GM13977 (cell line): ENCODE results near the gene INSIG1.

Source experiments
- DNase-seq: peaks from one replicate; pipeline ENCODE4 v3.0.0; 2012; ENCODE audit warnings: low spot score
- CTCF ChIP-seq: IDR thresholded peaks from 2 replicates; pipeline ENCODE4 v1.5.1; 2012; ENCODE audit warnings: mild to moderate bottlenecking, control low read depth; ENCODE audit not compliant: insufficient read depth; ENCODE audit errors: extremely low read depth, missing control alignments
- in situ Hi-C: fragments of 300-500 bp; cut with MboI; formaldehyde crosslinking; loops from one replicate; pipeline ENCODE4 v1.12.0; 2022; ENCODE audit warnings: low sequenced_read_pairs, low pct_unique_long_range_greater_than_20kb, mixed read lengths, inconsistent platforms; ENCODE audit not compliant: unreplicated experiment

The INSIG1 gene

GRCh38 chr7:155297517-155298287 is at the start of gene INSIG1:
INSIG1 (plus strand) TSS chr7:155297878; CDS start chr7:155298286, 408 bp downstream.
- peak; percentile 99 for DNase-seq
- TF ChIP-seq CTCF, result no peak
- in situ Hi-C loops, result no loop called here

GRCh38 chr7:155248366-155248756 is 49.3 kb upstream of the INSIG1 start:
- in situ Hi-C loops, result no loop called here
- TF ChIP-seq CTCF, result no peak

GRCh38 chr7:155251831-155252230 is 45.8 kb upstream of the INSIG1 start:
- in situ Hi-C loops, result no loop called here
- DNase-seq, result no peak
- TF ChIP-seq CTCF, result no peak

More at GRCh38 chr7:155248366-155248756, 49.3 kb upstream of the INSIG1 start:
- DNase-seq, result no peak

- DNase-seq, result no peak
- TF ChIP-seq CTCF, result no peak
- in situ Hi-C loops, result no loop called here
These were observed 45.2 kb upstream of the INSIG1 start for GRCh38 chr7:155252444-155252887.

GRCh38 chr7:155252892-155253501 is 44.7 kb upstream of the INSIG1 start:
- no peak for DNase-seq
- in situ Hi-C loops, result no loop called here
- no peak for TF ChIP-seq CTCF

GRCh38 chr7:155254018-155254417 is 43.7 kb upstream of the INSIG1 start:
- in situ Hi-C loops, result no loop called here
- DNase-seq, result no peak
- TF ChIP-seq CTCF, result no peak
